22Rv1 (cell line): ENCODE data around the gene DENND6B.

Source experiments
- ZFX ChIP-seq: fragments of 450-650 bp; IDR thresholded peaks from 2 replicates; pipeline ENCODE4 v1.6.1; 2017; ENCODE audit warnings: antibody characterized with exemption, borderline replicate concordance
- TF ChIP-seq, protein P1 (sequence below): fragments of 450-650 bp; IDR thresholded peaks from 2 replicates; pipeline ENCODE4 v1.5.1; 2017; ENCODE audit warnings: mild to moderate bottlenecking

- TF ChIP-seq, protein P1, sequence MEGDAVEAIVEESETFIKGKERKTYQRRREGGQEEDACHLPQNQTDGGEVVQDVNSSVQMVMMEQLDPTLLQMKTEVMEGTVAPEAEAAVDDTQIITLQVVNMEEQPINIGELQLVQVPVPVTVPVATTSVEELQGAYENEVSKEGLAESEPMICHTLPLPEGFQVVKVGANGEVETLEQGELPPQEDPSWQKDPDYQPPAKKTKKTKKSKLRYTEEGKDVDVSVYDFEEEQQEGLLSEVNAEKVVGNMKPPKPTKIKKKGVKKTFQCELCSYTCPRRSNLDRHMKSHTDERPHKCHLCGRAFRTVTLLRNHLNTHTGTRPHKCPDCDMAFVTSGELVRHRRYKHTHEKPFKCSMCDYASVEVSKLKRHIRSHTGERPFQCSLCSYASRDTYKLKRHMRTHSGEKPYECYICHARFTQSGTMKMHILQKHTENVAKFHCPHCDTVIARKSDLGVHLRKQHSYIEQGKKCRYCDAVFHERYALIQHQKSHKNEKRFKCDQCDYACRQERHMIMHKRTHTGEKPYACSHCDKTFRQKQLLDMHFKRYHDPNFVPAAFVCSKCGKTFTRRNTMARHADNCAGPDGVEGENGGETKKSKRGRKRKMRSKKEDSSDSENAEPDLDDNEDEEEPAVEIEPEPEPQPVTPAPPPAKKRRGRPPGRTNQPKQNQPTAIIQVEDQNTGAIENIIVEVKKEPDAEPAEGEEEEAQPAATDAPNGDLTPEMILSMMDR, result no peak
- TF ChIP-seq ZFX, result no peak
Measured at GRCh38 chr22:50314081-50314454, 12.7 kb downstream of the DENND6B start.
